ENCODE measurements around the gene MAPK8.

DNA sequence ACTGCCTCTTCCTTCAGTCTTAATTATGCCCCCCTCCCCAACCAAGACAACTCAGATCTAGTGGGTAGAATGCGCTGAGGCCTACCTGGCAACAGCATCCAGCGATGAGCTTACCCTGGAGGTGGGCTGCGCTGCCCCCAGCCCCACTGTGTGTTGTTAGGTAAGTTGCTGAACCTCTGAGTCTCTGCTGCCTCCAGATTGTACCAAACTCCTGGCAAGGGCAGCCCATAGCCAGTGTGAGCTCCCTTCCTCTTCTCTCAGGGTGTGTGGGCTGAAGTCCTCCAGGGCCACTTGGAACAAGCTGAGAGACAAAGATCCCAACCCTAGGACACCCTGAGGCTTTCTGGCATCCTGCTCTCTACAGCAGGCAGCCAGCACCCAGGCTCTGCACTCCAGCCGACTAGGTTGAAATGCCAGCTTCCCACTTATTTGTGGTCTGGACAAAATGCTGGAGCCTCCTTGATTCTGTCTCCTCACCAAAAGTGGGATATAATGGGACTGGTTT lies 163.1 kb downstream of the MAPK8 start:
- TF ChIP-seq MYC (IDR thresholded peaks at IDR 0.05; ENCODE audit: borderline replicate concordance, low read length) (no peak), POLR2A (IDR thresholded peaks at IDR 0.05; ENCODE audit: low read length) (no peak), SMC3 (IDR thresholded peaks at IDR 0.05) (no peak), SREBF2 (IDR thresholded peaks at IDR 0.05) (no peak), CEBPB (IDR thresholded peaks at IDR 0.05) (no peak), KDM1A (IDR thresholded peaks at IDR 0.05; ENCODE audit: low read depth) (no peak), ESRRA (IDR thresholded peaks at IDR 0.05; ENCODE audit: borderline replicate concordance, low read length) (no peak), EP300 (IDR thresholded peaks at IDR 0.05) (no peak)
- TF ChIP-seq, protein P1, sequence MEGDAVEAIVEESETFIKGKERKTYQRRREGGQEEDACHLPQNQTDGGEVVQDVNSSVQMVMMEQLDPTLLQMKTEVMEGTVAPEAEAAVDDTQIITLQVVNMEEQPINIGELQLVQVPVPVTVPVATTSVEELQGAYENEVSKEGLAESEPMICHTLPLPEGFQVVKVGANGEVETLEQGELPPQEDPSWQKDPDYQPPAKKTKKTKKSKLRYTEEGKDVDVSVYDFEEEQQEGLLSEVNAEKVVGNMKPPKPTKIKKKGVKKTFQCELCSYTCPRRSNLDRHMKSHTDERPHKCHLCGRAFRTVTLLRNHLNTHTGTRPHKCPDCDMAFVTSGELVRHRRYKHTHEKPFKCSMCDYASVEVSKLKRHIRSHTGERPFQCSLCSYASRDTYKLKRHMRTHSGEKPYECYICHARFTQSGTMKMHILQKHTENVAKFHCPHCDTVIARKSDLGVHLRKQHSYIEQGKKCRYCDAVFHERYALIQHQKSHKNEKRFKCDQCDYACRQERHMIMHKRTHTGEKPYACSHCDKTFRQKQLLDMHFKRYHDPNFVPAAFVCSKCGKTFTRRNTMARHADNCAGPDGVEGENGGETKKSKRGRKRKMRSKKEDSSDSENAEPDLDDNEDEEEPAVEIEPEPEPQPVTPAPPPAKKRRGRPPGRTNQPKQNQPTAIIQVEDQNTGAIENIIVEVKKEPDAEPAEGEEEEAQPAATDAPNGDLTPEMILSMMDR (IDR thresholded peaks at IDR 0.05) = no peak
- TF ChIP-seq, protein P2, sequence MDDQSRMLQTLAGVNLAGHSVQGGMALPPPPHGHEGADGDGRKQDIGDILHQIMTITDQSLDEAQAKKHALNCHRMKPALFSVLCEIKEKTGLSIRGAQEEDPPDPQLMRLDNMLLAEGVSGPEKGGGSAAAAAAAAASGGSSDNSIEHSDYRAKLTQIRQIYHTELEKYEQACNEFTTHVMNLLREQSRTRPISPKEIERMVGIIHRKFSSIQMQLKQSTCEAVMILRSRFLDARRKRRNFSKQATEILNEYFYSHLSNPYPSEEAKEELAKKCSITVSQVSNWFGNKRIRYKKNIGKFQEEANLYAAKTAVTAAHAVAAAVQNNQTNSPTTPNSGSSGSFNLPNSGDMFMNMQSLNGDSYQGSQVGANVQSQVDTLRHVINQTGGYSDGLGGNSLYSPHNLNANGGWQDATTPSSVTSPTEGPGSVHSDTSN (IDR thresholded peaks at IDR 0.05) = no peak
- TF ChIP-seq, protein P3, sequence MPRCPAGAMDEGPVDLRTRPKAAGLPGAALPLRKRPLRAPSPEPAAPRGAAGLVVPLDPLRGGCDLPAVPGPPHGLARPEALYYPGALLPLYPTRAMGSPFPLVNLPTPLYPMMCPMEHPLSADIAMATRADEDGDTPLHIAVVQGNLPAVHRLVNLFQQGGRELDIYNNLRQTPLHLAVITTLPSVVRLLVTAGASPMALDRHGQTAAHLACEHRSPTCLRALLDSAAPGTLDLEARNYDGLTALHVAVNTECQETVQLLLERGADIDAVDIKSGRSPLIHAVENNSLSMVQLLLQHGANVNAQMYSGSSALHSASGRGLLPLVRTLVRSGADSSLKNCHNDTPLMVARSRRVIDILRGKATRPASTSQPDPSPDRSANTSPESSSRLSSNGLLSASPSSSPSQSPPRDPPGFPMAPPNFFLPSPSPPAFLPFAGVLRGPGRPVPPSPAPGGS (IDR thresholded peaks at IDR 0.05) = no peak
- TF ChIP-seq, protein P4, sequence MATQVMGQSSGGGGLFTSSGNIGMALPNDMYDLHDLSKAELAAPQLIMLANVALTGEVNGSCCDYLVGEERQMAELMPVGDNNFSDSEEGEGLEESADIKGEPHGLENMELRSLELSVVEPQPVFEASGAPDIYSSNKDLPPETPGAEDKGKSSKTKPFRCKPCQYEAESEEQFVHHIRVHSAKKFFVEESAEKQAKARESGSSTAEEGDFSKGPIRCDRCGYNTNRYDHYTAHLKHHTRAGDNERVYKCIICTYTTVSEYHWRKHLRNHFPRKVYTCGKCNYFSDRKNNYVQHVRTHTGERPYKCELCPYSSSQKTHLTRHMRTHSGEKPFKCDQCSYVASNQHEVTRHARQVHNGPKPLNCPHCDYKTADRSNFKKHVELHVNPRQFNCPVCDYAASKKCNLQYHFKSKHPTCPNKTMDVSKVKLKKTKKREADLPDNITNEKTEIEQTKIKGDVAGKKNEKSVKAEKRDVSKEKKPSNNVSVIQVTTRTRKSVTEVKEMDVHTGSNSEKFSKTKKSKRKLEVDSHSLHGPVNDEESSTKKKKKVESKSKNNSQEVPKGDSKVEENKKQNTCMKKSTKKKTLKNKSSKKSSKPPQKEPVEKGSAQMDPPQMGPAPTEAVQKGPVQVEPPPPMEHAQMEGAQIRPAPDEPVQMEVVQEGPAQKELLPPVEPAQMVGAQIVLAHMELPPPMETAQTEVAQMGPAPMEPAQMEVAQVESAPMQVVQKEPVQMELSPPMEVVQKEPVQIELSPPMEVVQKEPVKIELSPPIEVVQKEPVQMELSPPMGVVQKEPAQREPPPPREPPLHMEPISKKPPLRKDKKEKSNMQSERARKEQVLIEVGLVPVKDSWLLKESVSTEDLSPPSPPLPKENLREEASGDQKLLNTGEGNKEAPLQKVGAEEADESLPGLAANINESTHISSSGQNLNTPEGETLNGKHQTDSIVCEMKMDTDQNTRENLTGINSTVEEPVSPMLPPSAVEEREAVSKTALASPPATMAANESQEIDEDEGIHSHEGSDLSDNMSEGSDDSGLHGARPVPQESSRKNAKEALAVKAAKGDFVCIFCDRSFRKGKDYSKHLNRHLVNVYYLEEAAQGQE (IDR thresholded peaks at IDR 0.05) = no peak
- TF ChIP-seq, protein P5, sequence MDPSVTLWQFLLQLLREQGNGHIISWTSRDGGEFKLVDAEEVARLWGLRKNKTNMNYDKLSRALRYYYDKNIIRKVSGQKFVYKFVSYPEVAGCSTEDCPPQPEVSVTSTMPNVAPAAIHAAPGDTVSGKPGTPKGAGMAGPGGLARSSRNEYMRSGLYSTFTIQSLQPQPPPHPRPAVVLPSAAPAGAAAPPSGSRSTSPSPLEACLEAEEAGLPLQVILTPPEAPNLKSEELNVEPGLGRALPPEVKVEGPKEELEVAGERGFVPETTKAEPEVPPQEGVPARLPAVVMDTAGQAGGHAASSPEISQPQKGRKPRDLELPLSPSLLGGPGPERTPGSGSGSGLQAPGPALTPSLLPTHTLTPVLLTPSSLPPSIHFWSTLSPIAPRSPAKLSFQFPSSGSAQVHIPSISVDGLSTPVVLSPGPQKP (IDR thresholded peaks at IDR 0.05; ENCODE audit: low read depth, low read length) = no peak
- TF ChIP-seq, protein P6, sequence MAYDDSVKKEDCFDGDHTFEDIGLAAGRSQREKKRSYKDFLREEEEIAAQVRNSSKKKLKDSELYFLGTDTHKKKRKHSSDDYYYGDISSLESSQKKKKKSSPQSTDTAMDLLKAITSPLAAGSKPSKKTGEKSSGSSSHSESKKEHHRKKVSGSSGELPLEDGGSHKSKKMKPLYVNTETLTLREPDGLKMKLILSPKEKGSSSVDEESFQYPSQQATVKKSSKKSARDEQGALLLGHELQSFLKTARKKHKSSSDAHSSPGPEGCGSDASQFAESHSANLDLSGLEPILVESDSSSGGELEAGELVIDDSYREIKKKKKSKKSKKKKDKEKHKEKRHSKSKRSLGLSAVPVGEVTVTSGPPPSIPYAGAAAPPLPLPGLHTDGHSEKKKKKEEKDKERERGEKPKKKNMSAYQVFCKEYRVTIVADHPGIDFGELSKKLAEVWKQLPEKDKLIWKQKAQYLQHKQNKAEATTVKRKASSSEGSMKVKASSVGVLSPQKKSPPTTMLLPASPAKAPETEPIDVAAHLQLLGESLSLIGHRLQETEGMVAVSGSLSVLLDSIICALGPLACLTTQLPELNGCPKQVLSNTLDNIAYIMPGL (CRISPR knock-in tag; IDR thresholded peaks at IDR 0.05; ENCODE audit: borderline replicate concordance) = no peak

Data from A549 (cell line).